K562 (cell line): ENCODE measurements around the gene PLPPR2. TPM values are rescaled to one million over a fixed set of nuclear protein-coding genes. Genes with fewer than 3 reads are reported as not detected.

ENCODE experiments used
- ADNP ChIP-seq: fragments of 200-800 bp; sonication (Bioruptor generic); IDR thresholded peaks from 2 replicates; pipeline ENCODE4 v1.6.1; 2016; ENCODE audit warnings: missing genetic modification characterization, missing compliant biosample characterization
- ARID2 ChIP-seq: fragments of 450-650 bp; IDR thresholded peaks from 2 replicates; pipeline ENCODE4 v1.6.1; 2017; ENCODE audit warnings: antibody characterized with exemption, mild to moderate bottlenecking
- ZBTB40 ChIP-seq, 2 experiments: fragments of 450-650 bp in 1 of 2; sonication (generic) in 1 of 2; formaldehyde crosslinking in 1 of 2; IDR thresholded peaks; 2 replicates each; pipeline versions ENCODE4 v1.7.1 to v1.9.0; 2016 to 2022; ENCODE audit warnings: inconsistent platforms in 1 of 2, mild to moderate bottlenecking in 1 of 2, missing genetic modification reagents in 1 of 2
- polyA plus RNA-seq, 8 experiments: library from polyadenylated mRNA; depleted of rRNA in 4 of 8; stranded (reverse) in 5 of 8; unstranded in 3 of 8; fragments of >200 nt; fragmentation: Nextera tagmentation in 2 of 8; fragmentation: Illumina TruSeq in 1 of 8; extraction: Ambion mirVana in 2 of 8; extraction: Trizol in 1 of 8; gene quantifications; 2 replicates each; pipeline versions ENCODE4 v1.2.1 to v1.2.3, GENCODE V29; 2011 to 2014; ENCODE audit warnings: inconsistent platforms in 1 of 8, missing spikeins in 1 of 8
- total RNA-seq, 7 experiments: library from RNA; depleted of rRNA in 6 of 7; stranded (reverse); fragments of >200 nt in 6 of 7; fragmentation: Illumina TruSeq in 2 of 7; extraction: Trizol in 2 of 7; gene quantifications; 2 replicates each; pipeline versions ENCODE4 v1.2.1 to v1.2.3, GENCODE V29; 2011 to 2021; ENCODE audit warnings: low replicate concordance in 1 of 7
- TF ChIP-seq, protein P1 (sequence below): sonication (generic); formaldehyde crosslinking; IDR thresholded peaks from 2 replicates; pipeline ENCODE4 v1.8.1; 2023; ENCODE audit warnings: mild to moderate bottlenecking, missing genetic modification reagents
- TF ChIP-seq, protein P2 (sequence below): fragments of 450-650 bp; IDR thresholded peaks from 2 replicates; pipeline ENCODE4 v1.6.1; 2016; ENCODE audit warnings: mild to moderate bottlenecking

Gene PLPPR2
- total and polyA plus RNA-seq, 9 of the 15 experiments (the other 6 are each of a cell fraction or from before 2014, with no cell fraction given), result 0.49 to 15.9 (median 3.4) TPM

GRCh38 chr19:11355160-11356073 is at the start of gene PLPPR2 (continued):
- peak; percentile 60 for TF ChIP-seq ZBTB40 (IDR thresholded peaks at IDR 0.05)
- TF ChIP-seq ZBTB40 (CRISPR knock-in tag; IDR thresholded peaks at IDR 0.05), result no peak
- TF ChIP-seq ADNP (tag), result no peak
- TF ChIP-seq, protein P1, sequence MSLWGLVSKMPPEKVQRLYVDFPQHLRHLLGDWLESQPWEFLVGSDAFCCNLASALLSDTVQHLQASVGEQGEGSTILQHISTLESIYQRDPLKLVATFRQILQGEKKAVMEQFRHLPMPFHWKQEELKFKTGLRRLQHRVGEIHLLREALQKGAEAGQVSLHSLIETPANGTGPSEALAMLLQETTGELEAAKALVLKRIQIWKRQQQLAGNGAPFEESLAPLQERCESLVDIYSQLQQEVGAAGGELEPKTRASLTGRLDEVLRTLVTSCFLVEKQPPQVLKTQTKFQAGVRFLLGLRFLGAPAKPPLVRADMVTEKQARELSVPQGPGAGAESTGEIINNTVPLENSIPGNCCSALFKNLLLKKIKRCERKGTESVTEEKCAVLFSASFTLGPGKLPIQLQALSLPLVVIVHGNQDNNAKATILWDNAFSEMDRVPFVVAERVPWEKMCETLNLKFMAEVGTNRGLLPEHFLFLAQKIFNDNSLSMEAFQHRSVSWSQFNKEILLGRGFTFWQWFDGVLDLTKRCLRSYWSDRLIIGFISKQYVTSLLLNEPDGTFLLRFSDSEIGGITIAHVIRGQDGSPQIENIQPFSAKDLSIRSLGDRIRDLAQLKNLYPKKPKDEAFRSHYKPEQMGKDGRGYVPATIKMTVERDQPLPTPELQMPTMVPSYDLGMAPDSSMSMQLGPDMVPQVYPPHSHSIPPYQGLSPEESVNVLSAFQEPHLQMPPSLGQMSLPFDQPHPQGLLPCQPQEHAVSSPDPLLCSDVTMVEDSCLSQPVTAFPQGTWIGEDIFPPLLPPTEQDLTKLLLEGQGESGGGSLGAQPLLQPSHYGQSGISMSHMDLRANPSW (CRISPR knock-in tag), result no peak
- TF ChIP-seq, protein P2, sequence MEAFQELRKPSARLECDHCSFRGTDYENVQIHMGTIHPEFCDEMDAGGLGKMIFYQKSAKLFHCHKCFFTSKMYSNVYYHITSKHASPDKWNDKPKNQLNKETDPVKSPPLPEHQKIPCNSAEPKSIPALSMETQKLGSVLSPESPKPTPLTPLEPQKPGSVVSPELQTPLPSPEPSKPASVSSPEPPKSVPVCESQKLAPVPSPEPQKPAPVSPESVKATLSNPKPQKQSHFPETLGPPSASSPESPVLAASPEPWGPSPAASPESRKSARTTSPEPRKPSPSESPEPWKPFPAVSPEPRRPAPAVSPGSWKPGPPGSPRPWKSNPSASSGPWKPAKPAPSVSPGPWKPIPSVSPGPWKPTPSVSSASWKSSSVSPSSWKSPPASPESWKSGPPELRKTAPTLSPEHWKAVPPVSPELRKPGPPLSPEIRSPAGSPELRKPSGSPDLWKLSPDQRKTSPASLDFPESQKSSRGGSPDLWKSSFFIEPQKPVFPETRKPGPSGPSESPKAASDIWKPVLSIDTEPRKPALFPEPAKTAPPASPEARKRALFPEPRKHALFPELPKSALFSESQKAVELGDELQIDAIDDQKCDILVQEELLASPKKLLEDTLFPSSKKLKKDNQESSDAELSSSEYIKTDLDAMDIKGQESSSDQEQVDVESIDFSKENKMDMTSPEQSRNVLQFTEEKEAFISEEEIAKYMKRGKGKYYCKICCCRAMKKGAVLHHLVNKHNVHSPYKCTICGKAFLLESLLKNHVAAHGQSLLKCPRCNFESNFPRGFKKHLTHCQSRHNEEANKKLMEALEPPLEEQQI, result no peak
- no peak for TF ChIP-seq ARID2
